ENCODE data around the gene RNF150.
"Not testable (repeated sequence)": the region's sequence is repeated elsewhere in the genome, so short reads cannot be mapped to it uniquely, and the experiment has no call there.

DNA sequence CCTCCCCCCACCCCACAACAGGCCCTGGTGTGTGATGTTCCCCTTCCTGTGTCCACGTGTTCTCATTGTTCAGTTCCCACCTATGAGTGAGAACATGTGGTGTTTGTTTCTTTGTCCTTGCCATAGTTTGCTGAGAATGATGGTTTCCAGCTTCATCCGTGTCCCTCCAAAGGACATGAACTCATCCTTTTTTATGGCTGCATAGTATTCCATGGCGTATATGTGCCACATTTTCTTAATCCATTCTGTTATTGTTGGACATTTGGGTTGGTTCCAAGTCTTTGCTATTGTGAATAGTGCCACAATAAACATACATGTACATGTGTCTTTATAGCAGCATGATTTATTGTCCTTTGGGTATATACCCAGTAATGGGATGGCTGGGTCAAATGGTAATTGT lies 312.7 kb downstream of the RNF150 start:
- TF ChIP-seq, protein P1, sequence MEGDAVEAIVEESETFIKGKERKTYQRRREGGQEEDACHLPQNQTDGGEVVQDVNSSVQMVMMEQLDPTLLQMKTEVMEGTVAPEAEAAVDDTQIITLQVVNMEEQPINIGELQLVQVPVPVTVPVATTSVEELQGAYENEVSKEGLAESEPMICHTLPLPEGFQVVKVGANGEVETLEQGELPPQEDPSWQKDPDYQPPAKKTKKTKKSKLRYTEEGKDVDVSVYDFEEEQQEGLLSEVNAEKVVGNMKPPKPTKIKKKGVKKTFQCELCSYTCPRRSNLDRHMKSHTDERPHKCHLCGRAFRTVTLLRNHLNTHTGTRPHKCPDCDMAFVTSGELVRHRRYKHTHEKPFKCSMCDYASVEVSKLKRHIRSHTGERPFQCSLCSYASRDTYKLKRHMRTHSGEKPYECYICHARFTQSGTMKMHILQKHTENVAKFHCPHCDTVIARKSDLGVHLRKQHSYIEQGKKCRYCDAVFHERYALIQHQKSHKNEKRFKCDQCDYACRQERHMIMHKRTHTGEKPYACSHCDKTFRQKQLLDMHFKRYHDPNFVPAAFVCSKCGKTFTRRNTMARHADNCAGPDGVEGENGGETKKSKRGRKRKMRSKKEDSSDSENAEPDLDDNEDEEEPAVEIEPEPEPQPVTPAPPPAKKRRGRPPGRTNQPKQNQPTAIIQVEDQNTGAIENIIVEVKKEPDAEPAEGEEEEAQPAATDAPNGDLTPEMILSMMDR (IDR thresholded peaks at IDR 0.05): not testable (repeated sequence)
- not testable (repeated sequence) for TF ChIP-seq POLR2AphosphoS5 (IDR thresholded peaks at IDR 0.05)
